Heart left ventricle (tissue), 13 donors: ENCODE results near the gene HERPUD1.

Experiments used
- POLR2A ChIP-seq, 2 donors: fragments of 450-650 bp; IDR thresholded peaks; one replicate each; pipeline ENCODE4 v1.6.1; 2017; ENCODE audit warnings: antibody characterized with exemption in 2 of 2, mild to moderate bottlenecking in 2 of 2, moderate library complexity in 2 of 2
- TF ChIP-seq, protein P1 (sequence below), 12 donors: fragments of 200-600 bp; sonication (generic) in 4 of 12; IDR thresholded peaks; one replicate each; pipeline versions ENCODE4 v1.5.0 to v1.8.0; 2018 to 2022; ENCODE audit warnings: antibody characterized with exemption in 12 of 12, mild to moderate bottlenecking in 5 of 12
- donor health status: ischemic (EF 13 %, LVEDD 7.1; RV severe dilation, severe dysfunction).
- donor health status: DM: no; HTN: yes; CAD: no.
- donor health status: DM: no; HTN: no; CAD: no.
- donor health status: ischemic (EF 25% LVEDD 6.9; RV normal size, moderate dysfunction).
- donor health status: ischemic (EF 25% LVEDD 5.7; RV mildly dilated, moderate dysfunction).
- donor health status: ischemic (EF 35%, LVEDD 5.7; RV mildly dilated, moderate dysfunction).
- donor health status: nonischemic (EF 11% LVEDD 7.7; RV severe dilation, severe dysfunction).
- donor health status: DM: yes; HTN: yes; CAD: no.
- donor health status: PGD.
- donor health status: ischemic (EF 29% LVEDD 5.4; RV normal size, mild dysfunction).
- donor health status: nonischemic (EF 23%, LVEDD 6.1; RV moderate dilation, normal function).

DNA sequence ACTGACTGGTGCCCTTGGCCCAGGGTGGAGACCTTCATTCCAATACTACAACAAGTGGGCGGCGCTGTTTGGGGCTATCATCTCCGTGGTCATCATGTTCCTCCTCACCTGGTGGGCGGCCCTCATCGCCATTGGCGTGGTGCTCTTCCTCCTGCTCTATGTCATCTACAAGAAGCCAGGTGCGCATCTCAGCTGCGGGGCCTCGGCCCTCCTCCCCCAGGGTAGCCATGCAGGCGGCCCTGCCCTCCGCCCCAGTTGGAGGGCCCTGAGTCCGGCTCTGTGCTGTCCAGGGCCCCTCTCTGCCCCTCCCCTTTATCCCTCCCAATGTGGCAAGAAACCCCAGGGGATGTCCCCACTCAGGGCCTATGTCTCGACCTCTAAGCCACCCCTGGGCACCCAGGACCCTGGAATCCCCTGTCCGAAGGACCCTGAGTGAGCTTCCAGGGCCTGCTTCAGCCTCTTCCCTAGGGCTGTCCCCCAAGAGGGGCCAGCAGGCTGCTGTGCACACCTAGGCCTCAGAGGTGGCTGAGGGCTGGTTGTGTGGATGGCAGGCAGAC, 47.8 kb upstream of the HERPUD1 start:
- TF ChIP-seq, protein P1, sequence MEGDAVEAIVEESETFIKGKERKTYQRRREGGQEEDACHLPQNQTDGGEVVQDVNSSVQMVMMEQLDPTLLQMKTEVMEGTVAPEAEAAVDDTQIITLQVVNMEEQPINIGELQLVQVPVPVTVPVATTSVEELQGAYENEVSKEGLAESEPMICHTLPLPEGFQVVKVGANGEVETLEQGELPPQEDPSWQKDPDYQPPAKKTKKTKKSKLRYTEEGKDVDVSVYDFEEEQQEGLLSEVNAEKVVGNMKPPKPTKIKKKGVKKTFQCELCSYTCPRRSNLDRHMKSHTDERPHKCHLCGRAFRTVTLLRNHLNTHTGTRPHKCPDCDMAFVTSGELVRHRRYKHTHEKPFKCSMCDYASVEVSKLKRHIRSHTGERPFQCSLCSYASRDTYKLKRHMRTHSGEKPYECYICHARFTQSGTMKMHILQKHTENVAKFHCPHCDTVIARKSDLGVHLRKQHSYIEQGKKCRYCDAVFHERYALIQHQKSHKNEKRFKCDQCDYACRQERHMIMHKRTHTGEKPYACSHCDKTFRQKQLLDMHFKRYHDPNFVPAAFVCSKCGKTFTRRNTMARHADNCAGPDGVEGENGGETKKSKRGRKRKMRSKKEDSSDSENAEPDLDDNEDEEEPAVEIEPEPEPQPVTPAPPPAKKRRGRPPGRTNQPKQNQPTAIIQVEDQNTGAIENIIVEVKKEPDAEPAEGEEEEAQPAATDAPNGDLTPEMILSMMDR (IDR thresholded peaks at IDR 0.05) = no peak
- TF ChIP-seq POLR2A (IDR thresholded peaks at IDR 0.05) = no peak
